ENCODE results near the gene CLEC18C.
"Not testable (repeated sequence)": the region's sequence is repeated elsewhere in the genome, so short reads cannot be mapped to it uniquely, and the experiment has no call there.

The CLEC18C gene

DNA sequence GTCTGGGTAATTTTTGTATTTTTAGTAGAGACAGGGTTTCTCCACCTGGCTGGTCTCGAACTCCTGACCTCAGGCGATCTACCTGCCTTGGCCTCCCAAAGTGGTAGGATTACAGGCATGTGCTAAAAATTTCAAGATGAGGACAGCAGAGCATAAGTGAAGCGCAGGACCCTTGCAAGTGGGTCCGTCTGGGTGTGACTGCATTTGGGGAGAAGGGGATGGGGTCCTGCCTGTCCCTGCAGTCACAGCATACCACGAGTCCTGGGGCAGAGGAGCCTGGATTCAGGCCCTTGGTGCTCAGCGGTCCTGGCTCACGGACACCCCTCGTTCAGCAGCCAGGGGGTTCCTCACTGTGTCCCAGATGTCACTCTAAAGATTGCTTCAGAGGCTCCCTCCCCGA lies 24.6 kb downstream of the CLEC18C start:
- not testable (repeated sequence) for H3K36me3 ChIP-seq (ENCODE audit: insufficient read depth, low read length); H3K9me3 ChIP-seq (ENCODE audit: low read length); H3K27me3 ChIP-seq (ENCODE audit: control insufficient read depth in 1 of 2, insufficient read depth in 2 of 2, low read length in 2 of 2); H3K4me1 ChIP-seq (ENCODE audit: insufficient read depth, low read length); H3K4me3 ChIP-seq (ENCODE audit: low read depth in 1 of 2, low read length in 2 of 2); H3K27ac ChIP-seq (ENCODE audit: low read depth, low read length); H3K9ac ChIP-seq (ENCODE audit: low read length)

- H3K4me3 ChIP-seq (ENCODE audit: low read depth in 1 of 2, low read length in 2 of 2); H3K9me3 ChIP-seq (ENCODE audit: low read length); H3K36me3 ChIP-seq (ENCODE audit: insufficient read depth, low read length); H3K9ac ChIP-seq (ENCODE audit: low read length); H3K27ac ChIP-seq (ENCODE audit: low read depth, low read length); H3K27me3 ChIP-seq (ENCODE audit: control insufficient read depth in 1 of 2, insufficient read depth in 2 of 2, low read length in 2 of 2); H3K4me1 ChIP-seq (ENCODE audit: insufficient read depth, low read length): not testable (repeated sequence)
Measured at GRCh38 chr16:70198666-70199065, 25.1 kb downstream of the CLEC18C start.

GRCh38 chr16:70199170-70199569 lies 25.6 kb downstream of the CLEC18C start:
- H3K9me3 ChIP-seq (ENCODE audit: low read length); H3K27me3 ChIP-seq (ENCODE audit: control insufficient read depth in 1 of 2, insufficient read depth in 2 of 2, low read length in 2 of 2); H3K27ac ChIP-seq (ENCODE audit: low read depth, low read length); H3K4me1 ChIP-seq (ENCODE audit: insufficient read depth, low read length); H3K36me3 ChIP-seq (ENCODE audit: insufficient read depth, low read length); H3K4me3 ChIP-seq (ENCODE audit: low read depth in 1 of 2, low read length in 2 of 2); H3K9ac ChIP-seq (ENCODE audit: low read length): not testable (repeated sequence)

GRCh38 chr16:70200063-70200462 lies 26.5 kb downstream of the CLEC18C start:
- not testable (repeated sequence) for H3K9me3 ChIP-seq (ENCODE audit: low read length); H3K36me3 ChIP-seq (ENCODE audit: insufficient read depth, low read length); H3K4me3 ChIP-seq (ENCODE audit: low read depth in 1 of 2, low read length in 2 of 2); H3K27ac ChIP-seq (ENCODE audit: low read depth, low read length); H3K9ac ChIP-seq (ENCODE audit: low read length); H3K4me1 ChIP-seq (ENCODE audit: insufficient read depth, low read length); H3K27me3 ChIP-seq (ENCODE audit: control insufficient read depth in 1 of 2, insufficient read depth in 2 of 2, low read length in 2 of 2)

GRCh38 chr16:70203508-70203907 lies 29.9 kb downstream of the CLEC18C start:
- not testable (repeated sequence) for H3K9ac ChIP-seq (ENCODE audit: low read length); H3K4me3 ChIP-seq (ENCODE audit: low read depth in 1 of 2, low read length in 2 of 2)

GRCh38 chr16:70204010-70204409 lies 30.4 kb downstream of the CLEC18C start:
- not testable (repeated sequence) for H3K36me3 ChIP-seq (ENCODE audit: insufficient read depth, low read length); H3K9ac ChIP-seq (ENCODE audit: low read length); H3K4me3 ChIP-seq (ENCODE audit: low read depth in 1 of 2, low read length in 2 of 2); H3K27me3 ChIP-seq (ENCODE audit: control insufficient read depth in 1 of 2, insufficient read depth in 2 of 2, low read length in 2 of 2); H3K9me3 ChIP-seq (ENCODE audit: low read length); H3K27ac ChIP-seq (ENCODE audit: low read depth, low read length); H3K4me1 ChIP-seq (ENCODE audit: insufficient read depth, low read length)

More at GRCh38 chr16:70203508-70203907, 29.9 kb downstream of the CLEC18C start:
- not testable (repeated sequence) for H3K9me3 ChIP-seq (ENCODE audit: low read length); H3K27me3 ChIP-seq (ENCODE audit: control insufficient read depth in 1 of 2, insufficient read depth in 2 of 2, low read length in 2 of 2); H3K27ac ChIP-seq (ENCODE audit: low read depth, low read length); H3K36me3 ChIP-seq (ENCODE audit: insufficient read depth, low read length); H3K4me1 ChIP-seq (ENCODE audit: insufficient read depth, low read length)

DNA sequence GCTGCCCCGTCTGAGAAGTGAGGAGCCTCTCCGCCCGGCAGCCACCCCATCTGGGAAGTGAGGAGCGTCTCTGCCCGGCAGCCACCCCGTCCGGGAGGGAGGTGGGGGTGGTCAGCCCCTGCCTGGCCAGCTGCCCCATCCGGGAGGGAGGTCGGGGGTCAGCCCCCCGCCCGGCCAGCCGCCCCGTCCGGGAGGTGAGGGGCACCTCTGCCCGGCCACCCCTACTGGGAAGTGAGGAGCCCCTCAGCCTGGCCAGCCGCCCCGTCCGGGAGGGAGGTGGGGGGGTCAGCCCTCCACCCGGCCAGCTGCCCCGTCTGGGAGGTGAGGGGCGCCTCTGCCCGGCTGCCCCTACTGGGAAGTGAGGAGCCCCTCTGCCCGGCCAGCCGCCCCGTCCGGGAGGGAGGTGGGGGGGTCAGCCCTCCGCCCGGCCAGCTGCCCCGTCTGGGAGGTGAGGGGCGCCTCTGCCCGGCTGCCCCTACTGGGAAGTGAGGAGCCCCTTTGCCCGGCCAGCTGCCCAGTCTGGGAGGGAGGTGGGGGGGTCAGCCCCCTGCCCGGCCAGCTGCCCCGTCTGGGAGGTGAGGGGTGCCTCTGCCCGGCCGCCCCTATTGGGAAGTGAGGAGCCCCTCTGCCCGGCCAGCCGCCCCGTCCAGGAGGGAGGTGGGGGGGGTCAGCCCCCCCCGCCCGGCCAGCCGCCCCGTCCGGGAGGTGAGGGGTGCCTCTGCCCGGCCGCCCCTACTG lies 31.2 kb downstream of the CLEC18C start:
- H3K4me3 ChIP-seq (ENCODE audit: low read depth in 1 of 2, low read length in 2 of 2); H3K9ac ChIP-seq (ENCODE audit: low read length); H3K9me3 ChIP-seq (ENCODE audit: low read length); H3K36me3 ChIP-seq (ENCODE audit: insufficient read depth, low read length); H3K27me3 ChIP-seq (ENCODE audit: control insufficient read depth in 1 of 2, insufficient read depth in 2 of 2, low read length in 2 of 2); H3K27ac ChIP-seq (ENCODE audit: low read depth, low read length); H3K4me1 ChIP-seq (ENCODE audit: insufficient read depth, low read length): not testable (repeated sequence)

- H3K4me3 ChIP-seq (ENCODE audit: low read depth in 1 of 2, low read length in 2 of 2); H3K4me1 ChIP-seq (ENCODE audit: insufficient read depth, low read length); H3K9ac ChIP-seq (ENCODE audit: low read length); H3K27me3 ChIP-seq (ENCODE audit: control insufficient read depth in 1 of 2, insufficient read depth in 2 of 2, low read length in 2 of 2); H3K36me3 ChIP-seq (ENCODE audit: insufficient read depth, low read length); H3K9me3 ChIP-seq (ENCODE audit: low read length); H3K27ac ChIP-seq (ENCODE audit: low read depth, low read length): not testable (repeated sequence)
Measured at GRCh38 chr16:70206382-70206781, 32.8 kb downstream of the CLEC18C start.

GRCh38 chr16:70218586-70218985 lies 45.0 kb downstream of the CLEC18C start:
- H3K27ac ChIP-seq (ENCODE audit: low read depth, low read length); H3K9me3 ChIP-seq (ENCODE audit: low read length); H3K9ac ChIP-seq (ENCODE audit: low read length); H3K36me3 ChIP-seq (ENCODE audit: insufficient read depth, low read length); H3K4me3 ChIP-seq (ENCODE audit: low read depth in 1 of 2, low read length in 2 of 2); H3K4me1 ChIP-seq (ENCODE audit: insufficient read depth, low read length); H3K27me3 ChIP-seq (ENCODE audit: control insufficient read depth in 1 of 2, insufficient read depth in 2 of 2, low read length in 2 of 2): not testable (repeated sequence)

GRCh38 chr16:70222574-70222973 lies 49.0 kb downstream of the CLEC18C start:
- not testable (repeated sequence) for H3K27me3 ChIP-seq (ENCODE audit: control insufficient read depth in 1 of 2, insufficient read depth in 2 of 2, low read length in 2 of 2); H3K4me1 ChIP-seq (ENCODE audit: insufficient read depth, low read length); H3K9me3 ChIP-seq (ENCODE audit: low read length); H3K9ac ChIP-seq (ENCODE audit: low read length); H3K36me3 ChIP-seq (ENCODE audit: insufficient read depth, low read length); H3K27ac ChIP-seq (ENCODE audit: low read depth, low read length); H3K4me3 ChIP-seq (ENCODE audit: low read depth in 1 of 2, low read length in 2 of 2)

- not testable (repeated sequence) for H3K4me1 ChIP-seq (ENCODE audit: insufficient read depth, low read length); H3K9me3 ChIP-seq (ENCODE audit: low read length); H3K27me3 ChIP-seq (ENCODE audit: control insufficient read depth in 1 of 2, insufficient read depth in 2 of 2, low read length in 2 of 2); H3K9ac ChIP-seq (ENCODE audit: low read length); H3K4me3 ChIP-seq (ENCODE audit: low read depth in 1 of 2, low read length in 2 of 2); H3K27ac ChIP-seq (ENCODE audit: low read depth, low read length); H3K36me3 ChIP-seq (ENCODE audit: insufficient read depth, low read length)
Measured at GRCh38 chr16:70223216-70223615, 49.6 kb downstream of the CLEC18C start.

DNA sequence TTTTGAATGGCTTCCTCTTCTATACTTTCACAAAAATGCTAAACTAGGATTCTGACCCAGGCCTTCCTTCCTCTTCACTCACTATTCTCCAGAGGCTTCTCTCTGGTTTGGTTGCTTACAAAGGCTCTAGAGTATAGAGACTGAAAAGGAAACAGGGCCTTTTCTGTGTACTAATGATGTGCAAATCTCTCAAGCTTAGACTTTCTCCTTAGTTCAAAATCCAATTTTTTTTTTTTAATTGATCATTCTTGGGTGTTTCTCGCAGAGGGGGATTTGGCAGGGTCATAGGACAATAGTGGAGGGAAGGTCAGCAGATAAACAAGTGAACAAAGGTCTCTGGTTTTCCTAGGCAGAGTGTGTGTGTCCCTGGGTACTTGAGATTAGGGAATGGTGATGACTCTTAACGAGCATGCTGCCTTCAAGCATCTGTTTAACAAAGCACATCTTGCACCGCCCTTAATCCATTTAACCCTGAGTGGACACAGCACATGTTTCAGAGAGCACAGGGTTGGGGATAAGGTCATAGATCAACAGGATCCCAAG lies 50.5 kb downstream of the CLEC18C start:
- not testable (repeated sequence) for H3K36me3 ChIP-seq (ENCODE audit: insufficient read depth, low read length); H3K27me3 ChIP-seq (ENCODE audit: control insufficient read depth in 1 of 2, insufficient read depth in 2 of 2, low read length in 2 of 2); H3K27ac ChIP-seq (ENCODE audit: low read depth, low read length); H3K9me3 ChIP-seq (ENCODE audit: low read length); H3K4me3 ChIP-seq (ENCODE audit: low read depth in 1 of 2, low read length in 2 of 2); H3K4me1 ChIP-seq (ENCODE audit: insufficient read depth, low read length); H3K9ac ChIP-seq (ENCODE audit: low read length)
